ENCODE measurements around the gene ZCCHC14.

The ZCCHC14 gene

DNA sequence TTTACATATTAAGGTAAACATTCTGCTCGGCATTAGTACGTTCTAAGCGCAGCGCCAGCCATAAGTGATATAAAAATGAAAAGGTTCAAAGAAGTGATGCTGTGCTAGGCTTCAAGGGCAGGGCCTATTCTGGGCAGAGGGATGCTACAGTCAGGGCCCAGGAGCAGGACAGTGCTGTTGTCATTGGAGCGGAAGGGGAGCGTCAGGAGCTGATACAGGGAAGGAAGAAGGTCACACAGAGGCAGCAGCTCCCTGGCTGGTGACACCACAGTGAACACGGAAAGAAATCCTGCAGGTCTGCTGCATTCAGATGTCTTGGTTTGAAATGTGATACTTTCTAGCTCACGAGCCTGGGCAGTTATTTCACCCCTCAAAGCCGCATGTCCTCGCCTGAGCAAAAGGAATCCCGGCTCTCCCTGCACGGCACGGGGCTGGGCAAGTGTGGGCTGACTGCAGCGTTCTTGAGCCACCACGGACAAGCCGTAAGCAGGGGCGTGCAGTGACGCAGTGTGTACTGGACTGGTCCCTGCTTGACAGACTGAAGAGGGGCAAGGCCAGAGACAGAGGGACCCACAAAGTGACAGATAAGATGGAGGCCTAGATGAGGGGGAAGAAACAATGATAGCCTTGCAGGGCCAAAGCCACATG, 41.1 kb downstream of the ZCCHC14 start:
- no peak for DNase-seq

DNA sequence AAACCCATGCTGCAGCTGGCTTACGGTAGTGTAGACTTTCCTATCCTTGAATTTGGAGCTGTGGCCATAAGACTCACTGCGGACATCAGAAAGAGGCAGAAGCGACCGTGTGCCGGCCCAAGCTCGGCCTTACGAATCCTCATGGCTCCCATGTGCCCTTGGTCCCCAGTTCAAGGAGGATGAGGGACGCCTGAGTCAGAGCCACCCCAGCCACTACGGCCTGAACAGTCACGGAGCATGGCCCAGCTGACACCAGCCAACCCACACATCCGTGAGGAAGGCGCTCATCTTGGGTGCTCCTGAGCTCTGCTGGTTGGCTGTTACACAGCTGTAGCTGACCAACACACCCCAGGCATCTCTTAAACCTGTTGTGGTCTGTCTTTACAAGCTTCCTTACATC, 44.0 kb downstream of the ZCCHC14 start:
- DNase-seq, result no peak

DNA sequence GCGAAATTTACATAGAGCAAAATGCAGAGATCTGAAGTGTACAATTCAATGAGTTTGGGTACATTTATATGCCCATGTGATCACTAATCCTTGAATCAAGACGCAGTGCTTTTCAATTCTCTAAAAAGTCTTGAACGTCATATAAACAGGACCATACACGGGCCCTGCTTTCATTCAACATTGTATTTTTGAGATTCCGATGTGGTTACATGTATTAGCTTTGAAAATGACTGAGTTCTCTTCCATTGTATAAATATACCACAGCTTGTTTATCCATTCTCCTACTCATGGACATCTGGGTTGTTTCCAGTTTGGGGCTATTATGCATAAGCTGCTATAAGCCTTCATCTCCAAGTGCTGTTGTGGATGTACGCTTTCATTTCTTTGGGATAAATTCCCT, 45.5 kb downstream of the ZCCHC14 start:
- DNase-seq, result no peak

DNA sequence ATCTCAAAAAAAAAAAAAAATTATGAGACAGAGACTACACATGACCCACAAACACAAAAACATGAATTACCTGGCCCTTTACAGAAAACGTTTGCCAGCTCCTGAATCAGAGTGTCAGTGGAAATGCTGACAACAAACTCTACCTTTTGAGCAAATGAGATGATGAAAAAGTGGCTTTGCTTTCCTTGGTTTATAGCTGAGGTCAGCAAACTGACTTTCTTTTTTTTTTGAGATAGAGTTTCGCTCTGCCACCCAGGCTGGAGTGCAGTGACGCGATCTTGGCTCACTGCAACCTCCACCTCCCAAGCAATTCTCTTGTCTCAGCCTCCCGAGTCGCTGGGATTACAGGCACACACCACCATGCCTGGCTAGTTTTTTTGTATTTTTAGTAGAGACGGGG, 46.3 kb downstream of the ZCCHC14 start:
- DNase-seq, result no peak

DNA sequence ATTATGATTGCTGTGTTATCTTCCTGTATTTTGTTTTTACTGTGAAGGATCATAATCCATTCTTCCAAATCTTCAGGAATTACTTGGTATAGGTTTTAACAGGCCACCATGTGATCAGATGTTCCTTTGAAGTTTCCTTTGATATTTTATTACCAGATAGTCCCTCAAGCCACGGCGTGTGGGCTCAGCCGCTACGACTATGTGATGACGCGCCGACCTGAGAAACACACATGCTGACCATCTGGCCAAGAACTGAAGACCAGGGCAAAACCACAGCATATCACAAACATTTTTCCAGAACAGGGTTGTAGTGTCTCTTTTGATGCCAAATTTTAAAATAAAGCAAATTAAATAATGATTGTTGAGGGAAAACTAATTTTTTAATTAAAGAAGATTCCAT, 47.3 kb downstream of the ZCCHC14 start:
- no peak for DNase-seq

DNA sequence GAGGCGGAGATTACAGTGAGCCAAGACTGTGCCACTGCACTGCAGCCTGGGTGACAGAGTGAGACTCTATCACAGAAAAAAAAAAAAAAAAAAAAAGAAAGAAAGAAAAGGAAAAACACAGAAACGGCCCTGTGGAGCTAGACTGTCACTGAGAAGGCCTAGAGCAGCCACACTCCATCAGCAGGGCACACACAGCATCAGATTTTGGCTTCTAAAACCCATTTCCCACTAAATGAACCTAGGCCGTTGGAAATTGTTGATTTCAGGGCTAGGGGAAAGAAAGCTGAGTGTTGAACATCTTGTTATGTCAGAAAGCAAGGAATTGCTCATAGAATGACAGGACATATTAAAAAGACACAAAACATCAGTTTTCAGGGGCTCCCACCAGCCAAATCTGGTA, 48.9 kb downstream of the ZCCHC14 start:
- no peak for DNase-seq

DNA sequence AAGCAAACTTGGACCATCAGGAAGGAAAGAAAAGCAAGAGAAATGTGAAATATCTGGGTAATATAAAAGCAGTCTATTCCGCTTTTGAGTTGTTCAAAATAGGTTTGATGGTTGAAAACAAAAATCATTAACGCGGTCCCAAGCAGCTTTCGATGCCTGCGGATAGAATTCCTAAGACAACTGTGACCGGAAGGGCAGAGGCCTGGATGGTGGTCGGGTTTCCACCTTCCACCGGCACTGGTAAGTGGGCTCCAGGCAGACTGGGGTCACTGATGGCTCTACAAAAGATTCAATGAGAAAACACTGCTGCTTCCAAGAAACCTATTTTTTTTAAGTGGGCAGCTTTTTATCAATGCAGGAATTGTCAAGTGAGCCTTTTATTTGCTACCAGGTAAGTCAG, 49.8 kb downstream of the ZCCHC14 start:
- no peak for DNase-seq

DNA sequence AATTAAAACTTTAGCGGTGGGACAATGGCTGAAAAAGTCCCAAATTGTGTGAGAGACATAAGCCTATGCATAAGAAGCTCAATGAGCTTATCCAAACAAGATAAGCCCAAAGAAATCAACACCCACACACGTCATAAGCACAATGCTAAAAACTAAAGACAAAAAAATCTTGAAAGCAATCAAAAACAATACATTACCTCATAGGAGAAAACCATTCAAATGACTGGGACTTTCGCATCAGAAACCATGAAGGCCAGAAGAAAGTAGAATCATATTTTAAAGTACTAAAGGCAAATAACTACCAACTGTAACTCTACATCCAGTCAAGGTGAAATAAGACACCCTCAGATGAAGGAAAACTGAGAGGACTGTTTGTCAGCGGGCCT, 50.2 kb downstream of the ZCCHC14 start:
- no peak for DNase-seq

DNA sequence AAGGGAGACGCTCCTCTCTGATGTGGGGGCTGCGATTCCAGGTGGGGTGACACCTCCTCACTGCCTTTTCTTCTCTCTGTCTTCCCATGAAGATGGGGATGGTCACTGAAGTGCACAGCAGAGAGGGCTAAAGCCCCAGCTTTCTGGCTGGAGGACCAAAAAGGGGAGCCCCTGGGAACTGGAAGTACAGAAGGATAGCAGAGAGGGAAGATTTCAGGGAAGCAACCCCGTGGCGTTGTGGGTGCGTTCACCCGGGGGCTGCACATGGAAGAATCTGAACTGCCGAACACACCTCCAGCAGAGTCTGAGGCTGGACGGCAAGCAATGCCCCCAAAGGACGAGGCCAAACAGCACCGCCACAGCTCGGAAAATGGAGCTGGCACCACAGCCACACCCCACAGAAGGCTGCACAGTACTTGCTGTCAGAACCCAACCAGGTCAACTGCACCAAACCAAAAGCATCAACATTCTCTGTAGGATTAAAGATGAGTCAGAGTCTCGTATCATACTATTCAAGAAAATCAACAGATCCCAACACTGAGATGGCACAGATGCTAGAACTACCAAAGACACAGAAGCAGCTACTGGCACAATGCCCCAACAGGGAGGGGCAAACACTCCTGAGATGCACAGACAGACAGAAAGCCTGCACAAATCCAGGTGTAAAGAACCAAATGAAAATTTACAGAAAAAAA, 50.8 kb downstream of the ZCCHC14 start:
- no peak for DNase-seq

DNA sequence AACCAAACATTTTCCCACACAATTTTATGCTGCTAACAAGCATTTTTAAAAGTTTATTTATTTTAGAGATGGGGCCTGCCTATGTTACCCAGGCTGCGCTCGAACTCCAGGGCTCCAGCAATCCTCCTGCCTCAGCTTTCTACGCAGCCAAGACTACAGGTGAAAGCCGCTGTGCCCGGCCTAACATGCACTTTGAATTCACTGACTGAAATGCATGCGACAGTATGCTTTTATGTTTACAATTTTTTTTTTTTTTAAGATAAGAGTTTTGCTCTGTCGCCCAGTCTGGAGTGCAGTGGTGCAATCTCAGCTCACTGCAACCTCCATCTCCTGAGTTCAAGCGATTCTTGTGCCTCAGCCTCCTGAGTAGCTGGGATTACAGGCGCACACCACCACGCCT, 52.9 kb downstream of the ZCCHC14 start:
- no peak for DNase-seq

DNA sequence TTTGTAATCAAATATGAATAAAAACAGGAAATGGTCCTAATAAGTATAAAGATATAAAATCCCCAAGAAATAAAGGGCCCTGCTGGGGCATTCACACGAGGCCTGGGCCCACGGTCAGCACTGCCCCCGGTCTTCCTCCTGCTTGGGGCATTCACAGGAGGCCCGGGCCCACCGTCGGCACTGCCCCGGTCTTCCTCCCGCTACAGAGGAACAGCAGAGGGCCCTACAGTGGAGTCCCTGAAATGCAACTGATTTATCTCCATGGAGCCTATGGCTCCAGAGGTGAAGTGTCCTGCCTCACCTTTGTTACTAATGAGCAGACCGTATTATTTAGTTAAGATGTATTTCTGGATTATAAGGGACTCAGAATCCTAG, 54.2 kb downstream of the ZCCHC14 start:
- no peak for DNase-seq

DNA sequence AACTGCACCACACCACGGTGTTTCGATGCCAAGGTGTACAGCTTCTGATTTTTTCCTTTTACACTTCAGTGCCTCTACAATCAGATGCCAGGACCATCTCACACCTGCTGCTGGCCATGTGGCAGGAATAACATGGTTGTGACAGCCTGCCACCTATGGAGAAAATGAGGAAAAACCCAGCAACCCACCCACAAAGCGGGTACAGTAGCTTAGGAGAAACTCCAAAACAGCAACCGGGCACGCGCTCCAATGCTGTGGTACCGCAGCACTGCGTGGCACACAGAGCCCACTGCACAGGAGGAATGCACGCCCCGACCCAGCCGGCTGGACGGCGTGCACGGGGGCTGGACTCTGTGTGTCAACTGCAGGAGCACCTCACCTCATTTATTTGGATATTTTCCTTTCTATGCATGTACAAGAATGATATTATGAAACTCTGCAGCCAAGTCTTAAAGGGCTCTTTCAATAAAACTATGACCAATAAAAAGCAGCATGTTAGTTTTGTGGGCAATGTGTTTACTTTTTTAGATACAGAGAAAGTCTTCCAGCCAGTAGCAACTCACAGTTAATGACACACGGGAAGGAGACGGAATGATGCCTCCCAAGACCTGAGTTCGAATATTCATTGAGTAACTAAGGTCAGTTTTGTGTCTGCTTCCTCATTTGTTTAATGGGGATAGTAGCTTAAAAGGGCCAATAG, 54.8 kb downstream of the ZCCHC14 start:
- no peak for DNase-seq

DNA sequence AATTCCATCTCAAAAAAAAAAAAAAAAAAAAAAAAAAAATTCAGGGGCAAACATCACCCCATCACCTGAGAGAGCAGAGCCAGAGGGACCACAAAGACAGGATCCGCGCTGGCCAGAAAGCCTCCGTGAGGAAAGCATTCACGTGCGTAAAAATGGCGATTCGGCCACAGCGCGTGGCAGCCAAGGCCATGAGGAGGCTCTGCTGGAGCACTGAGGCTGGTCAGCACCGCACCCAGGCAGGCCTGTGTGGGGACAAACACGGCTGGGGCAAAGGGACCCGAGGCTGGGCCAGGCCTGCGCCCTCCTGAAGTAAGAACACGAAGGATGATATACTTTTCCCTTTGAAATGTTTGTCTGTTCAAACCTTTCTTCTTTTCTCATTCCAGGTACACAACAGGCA, 55.5 kb downstream of the ZCCHC14 start:
- no peak for DNase-seq

DNA sequence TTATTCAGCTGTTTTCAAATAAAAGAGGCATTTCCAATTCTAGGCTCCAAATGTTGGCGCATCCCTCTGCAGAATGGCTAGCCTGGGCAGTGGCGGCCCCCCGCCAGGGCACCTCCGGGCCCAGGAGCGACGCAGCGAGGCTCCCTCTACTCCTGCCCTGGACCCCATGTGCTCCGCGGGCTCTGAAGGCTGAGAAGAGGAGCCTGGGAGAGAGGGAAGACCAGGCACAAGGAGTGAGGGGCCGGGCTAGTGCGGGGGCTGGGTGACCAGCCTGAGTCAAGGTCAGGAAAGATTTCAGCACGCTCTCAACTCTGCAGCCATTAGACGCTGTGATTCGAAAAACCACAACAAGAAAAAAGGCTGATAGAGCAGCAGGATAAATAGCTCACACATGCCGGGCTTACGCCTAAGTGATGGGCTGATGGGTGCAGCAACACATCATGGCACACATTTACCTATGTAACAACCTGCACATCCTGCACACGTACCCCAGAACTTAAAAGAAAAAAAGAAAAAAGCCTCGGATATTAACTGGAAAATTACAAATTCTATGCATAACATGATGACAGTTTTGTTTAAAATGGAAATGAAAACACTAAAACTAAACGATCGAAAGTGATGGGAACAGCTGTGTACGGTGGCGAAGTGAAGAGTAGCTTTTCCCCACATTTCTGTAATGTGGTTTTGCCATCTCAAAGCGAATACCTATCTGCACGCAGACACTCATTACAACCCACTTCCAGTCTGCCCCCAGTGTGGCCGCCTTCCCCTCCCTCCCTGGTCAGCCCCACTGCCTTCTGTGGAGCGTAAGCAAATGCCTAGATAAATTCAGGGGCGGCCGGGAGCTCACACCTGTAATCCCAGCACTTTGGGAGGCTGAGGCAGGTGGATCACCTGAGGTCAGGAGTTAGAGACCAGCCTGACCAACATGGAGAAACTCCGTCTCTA, 56.3 kb downstream of the ZCCHC14 start:
- DNase-seq, result no peak

DNA sequence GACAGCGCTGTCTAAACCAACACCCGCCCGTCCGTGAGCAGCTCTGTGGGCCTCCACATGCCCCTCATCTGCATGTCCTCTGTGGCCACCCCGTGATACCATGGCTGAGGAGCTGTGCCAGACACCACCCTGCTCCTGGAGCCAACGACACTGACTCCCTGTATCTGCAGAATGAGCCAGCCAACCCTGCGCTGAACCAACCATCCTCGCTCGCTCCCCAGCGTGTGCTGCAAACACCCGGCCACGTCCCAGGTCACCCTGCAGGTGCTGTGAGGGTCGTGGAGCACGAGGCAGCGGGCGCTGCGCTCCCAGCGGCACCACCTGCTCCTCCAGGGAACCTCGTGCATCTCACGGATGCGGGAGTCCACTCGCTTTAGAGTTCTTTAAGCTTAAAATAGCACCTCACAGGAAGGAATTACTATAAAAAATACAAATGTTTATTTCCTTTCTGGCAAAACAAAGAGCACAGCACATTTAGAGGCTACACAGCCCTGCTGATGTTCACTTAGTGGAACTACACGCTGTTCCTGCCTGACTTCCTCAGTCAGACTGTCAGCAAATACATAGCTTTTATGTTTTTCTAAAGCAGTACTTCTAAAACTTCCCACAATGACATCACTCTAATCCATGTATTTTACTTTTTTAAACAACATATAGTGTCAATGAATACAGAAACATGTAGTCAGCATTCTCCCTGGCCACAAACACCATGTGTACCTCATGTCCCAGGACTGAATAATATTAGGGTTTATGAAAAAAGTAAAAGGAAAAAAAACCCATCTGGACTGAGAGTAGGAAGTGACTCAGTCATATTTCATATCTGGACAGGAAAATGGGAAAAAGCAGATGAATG, 57.2 kb downstream of the ZCCHC14 start:
- DNase-seq, result no peak

DNA sequence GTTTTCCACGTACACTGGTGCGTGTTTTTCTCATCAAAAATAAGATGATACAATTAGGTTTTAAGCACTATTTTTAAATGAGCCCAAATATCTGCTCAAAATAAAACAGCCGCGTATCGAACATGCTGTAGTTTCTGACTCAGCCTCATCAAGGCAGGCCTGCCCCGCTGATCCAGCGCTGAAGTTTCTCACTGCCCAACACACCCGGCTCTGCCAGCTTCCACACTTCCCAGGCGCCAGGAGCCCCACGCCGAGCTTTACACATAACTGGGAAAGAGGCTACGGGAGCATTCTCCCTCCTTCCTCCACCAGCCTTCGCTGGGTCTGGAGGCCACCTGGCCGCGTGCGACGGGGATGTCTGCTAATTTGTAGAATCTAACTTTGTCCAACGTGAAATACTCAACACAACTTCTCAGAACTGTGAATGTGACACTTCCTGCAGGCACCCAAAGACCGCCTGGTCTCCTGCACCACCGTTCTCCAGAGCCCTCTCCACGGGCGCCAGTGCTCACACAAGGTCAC, 58.6 kb downstream of the ZCCHC14 start:
- DNase-seq, result peak; percentile 34

DNA sequence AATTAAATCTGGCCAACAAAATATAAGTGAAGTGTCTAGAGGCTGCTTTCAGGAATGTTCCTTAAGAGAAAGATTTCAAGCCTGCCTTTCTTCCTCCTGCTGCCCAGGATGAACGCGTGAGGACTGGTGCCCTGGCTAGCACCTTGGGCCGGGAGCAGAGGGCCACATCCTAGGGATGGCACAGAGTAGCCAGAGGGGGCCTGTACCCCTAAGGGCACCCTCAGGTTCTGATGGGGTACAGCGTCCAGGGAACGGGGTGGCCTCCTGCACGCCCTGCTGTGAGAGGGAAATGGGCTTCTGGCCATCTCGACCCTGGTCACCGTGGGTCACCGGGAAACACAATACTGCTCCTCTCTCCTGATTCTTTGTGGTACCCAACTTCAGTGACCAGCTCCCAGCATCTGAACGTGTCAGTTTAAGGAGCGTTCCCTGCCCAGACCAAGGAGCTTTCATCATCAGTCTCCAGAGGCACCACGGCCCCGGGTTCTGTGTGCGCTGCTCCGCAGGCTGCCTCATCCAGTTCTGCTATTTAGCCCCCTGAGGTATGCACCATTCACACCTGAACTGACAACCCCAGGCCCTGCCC, 60.4 kb downstream of the ZCCHC14 start:
- no peak for DNase-seq

DNA sequence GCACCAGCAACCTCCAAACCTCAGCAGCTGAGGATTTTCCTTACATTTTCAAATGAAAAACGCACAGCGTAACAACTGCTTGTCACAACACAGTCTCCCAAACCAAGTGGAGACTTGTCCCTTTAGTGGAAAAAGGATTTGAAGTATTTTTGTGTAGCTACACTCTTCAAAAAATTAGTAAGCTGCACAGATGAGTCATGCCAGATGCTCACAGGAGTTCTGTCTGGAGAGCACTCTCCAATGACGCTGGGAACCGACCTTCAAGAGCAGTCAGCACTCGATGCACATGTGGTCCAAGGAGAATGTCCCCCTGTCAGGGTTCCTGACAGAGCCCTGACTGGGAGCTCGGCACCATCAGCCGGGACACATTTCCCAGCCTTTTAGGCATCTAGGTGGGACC, 60.9 kb downstream of the ZCCHC14 start:
- DNase-seq, result no peak

DNA sequence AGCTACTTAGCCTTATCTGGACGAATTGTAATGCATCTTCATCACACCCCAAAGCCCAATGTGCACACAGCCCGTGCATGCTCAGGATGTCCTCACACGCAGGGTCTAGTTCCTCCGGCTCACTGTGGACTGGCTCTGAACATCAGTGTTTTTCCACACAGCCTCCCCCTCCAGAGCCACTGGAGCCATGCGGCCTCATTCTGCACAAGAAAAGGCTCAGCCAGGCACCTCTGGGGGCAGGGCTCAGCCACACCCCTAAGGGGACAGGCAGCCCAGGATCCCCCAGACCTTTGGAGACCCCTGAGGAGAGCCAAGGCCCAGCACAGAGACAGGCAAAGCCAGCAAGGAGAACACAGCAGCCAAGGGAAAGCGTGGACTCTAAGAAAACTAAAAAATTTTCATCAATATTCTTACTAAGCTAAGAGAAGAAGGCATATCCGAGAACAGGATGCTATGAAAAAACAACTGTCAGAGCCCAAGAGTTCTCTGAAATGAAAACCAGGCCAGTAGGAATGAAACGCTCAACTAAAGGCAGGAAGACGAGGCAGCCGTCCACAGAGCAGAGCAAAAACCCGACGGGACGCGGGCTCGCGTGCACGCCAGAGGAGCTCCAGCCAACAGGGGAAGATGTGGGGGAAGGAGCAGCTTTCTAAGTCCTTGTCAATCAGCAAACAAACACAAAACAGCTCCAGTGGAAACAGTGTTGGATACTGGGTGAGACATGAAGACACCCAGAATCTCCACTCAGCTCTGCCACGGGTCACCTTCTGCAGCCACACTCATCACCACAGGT, 66.2 kb downstream of the ZCCHC14 start:
- DNase-seq, result no peak

DNA sequence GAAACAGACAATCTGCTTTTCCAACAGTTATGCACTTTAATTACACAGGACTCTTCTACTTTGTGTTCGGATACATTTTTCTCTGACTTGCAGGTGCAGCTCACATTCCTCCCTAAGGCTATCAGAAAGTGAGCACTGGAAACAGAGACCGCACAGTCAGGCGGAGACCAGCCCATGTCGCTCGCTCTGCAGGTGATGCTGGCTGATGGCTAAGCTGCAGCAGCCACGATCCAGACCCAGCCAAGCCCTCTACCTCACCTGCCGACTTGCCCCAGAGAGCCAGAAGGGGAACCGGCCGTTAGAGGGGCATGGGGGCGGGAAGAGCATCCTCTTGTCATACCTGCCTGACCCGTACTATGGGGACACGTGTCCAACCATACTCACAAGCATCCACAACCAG, 66.9 kb downstream of the ZCCHC14 start:
- no peak for DNase-seq

DNA sequence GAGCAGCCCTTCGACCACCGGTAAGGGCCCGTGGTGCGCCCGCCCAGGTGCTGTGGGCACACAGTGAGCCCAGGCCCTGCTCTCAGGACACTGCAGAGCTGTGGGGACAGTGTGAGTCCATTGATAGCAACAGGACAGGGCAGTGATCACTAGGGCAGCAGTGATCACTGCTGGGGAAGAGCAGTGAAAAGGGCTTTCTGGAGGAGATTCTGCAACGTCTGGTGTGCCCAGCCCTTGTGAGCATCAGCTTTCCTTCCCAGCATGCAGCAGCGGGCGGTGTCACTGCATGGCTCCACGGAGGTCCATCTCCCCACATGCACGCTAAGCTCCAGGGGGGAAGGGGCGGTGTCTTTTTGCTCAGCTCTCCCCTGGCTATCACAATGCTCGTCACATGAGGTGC, 68.6 kb downstream of the ZCCHC14 start:
- no peak for DNase-seq

All from right hindlimb (tissue), 1 donor.